Daoy (cell line): ENCODE data around the gene EBNA1BP2. TPM values are rescaled to one million over a fixed set of nuclear protein-coding genes. Genes with fewer than 3 reads are reported as not detected.
"Not testable (repeated sequence)": the region's sequence is repeated elsewhere in the genome, so short reads cannot be mapped to it uniquely, and the experiment has no call there.

Experiments
- DNase-seq: peaks from one replicate; pipeline ENCODE4 v3.0.0-alpha.2; 2015; ENCODE audit warnings: low read depth
- total RNA-seq: library from RNA; depleted of rRNA; stranded (reverse); fragments of >200 nt; shearing (Covaris generic); gene quantifications from 2 replicates; pipeline ENCODE4 v1.2.3, GENCODE V29; 2014

EBNA1BP2 gene
- total RNA-seq, 1 experiment from 2014 or later = 464 TPM

DNA sequence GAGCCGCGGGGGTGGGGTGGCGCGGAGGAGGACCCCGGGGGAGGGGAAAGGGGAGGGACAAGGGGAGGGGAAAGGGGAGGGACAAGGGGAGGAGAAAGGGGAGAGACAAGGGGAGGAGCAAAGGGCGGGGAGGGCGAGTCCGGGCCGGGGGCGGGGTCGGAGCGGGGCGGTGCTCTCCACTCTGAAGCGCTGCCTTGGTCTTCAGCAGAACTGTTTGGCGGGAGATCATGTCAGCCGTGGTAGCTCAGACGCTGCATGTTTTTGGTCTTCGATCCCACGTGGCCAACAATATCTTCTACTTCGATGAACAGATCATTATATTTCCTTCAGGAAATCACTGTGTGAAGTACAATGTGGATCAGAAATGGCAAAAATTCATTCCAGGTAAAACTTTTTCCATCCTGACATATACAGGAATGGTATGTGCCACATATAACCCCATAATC, 460 bp upstream of the EBNA1BP2 start:
- peak; percentile 89 for DNase-seq

- no peak for DNase-seq
Measured at GRCh38 chr1:43171312-43171875, 696 bp downstream of the EBNA1BP2 start.

GRCh38 chr1:43165765-43166164, 6.3 kb downstream of the EBNA1BP2 start:
- DNase-seq = no peak

DNA sequence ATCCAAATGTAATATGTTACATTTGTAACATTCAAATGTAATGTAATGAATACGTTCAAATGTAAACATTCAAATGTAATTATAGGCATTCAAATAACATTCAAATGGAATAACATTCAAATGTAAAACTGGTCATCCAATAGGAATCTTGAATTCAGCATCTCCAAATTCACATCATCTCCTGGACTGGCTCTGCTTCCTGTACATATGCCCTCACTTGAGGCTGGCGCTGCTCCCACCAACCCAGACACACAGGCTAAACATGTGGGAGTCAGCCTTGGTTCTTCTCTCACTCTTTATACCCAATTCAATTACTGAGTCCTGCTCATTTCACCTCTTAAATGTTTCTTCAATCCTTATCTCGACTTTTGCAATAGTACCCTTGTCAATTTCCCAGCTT, 6.9 kb downstream of the EBNA1BP2 start:
- DNase-seq = no peak

DNA sequence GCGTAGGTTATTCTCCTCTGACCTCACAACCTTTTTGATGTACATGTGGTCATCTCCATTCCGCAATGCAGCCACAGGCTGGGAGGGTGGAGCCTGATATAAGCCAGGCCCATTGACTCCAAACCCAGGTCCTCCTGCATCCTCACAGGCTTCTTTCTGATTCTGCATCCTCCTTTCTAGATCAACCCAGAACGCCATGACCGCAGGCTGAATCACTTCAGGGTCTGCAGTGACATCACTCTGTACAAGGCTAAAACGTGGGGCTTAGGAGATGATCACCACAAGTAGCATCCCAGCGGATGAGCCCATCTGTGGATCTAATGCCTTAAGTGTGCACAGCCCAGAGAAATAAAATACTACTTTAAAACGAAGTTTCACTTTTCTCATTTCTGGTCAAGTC, 16.1 kb downstream of the EBNA1BP2 start:
- no peak for DNase-seq

DNA sequence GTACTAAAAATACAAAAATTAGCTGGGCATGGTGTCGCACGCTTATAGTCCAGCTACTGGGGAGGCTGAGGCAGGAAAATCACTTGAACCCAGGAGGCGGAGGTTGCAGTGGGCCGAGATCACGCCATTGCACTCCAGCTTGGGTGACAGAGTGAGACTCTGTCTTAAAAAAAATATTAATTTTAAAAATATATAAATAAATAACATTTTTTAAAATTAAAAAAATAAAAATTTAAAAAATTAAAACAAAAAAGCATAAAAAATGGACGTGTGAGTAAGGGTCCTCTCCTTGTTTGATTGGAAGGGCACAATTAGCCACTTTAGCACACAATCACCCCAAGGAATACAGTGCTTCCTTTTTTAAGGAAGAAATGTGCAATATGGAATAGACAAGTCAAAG, 18.6 kb downstream of the EBNA1BP2 start:
- no peak for DNase-seq

- no peak for DNase-seq
Measured at GRCh38 chr1:43152866-43153265, 19.2 kb downstream of the EBNA1BP2 start.

DNA sequence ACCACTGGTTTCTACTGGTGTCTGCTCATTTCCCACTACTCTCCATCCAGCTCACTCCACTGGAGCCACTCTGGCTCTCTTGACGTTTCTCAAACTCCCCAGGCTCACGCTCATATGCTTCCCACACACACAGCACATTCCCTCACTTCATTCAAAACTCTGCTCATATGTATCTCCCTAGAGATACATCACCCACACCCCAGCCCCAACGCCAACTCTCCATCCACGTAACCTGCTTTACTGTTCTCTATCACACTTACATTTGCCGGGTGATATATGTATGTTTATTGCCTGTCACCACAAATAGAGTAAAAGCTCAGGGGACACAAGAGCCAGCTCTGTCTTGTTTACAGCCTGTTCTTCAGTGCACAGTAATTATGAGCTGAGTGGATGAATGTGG, 22.2 kb downstream of the EBNA1BP2 start:
- DNase-seq = no peak

DNA sequence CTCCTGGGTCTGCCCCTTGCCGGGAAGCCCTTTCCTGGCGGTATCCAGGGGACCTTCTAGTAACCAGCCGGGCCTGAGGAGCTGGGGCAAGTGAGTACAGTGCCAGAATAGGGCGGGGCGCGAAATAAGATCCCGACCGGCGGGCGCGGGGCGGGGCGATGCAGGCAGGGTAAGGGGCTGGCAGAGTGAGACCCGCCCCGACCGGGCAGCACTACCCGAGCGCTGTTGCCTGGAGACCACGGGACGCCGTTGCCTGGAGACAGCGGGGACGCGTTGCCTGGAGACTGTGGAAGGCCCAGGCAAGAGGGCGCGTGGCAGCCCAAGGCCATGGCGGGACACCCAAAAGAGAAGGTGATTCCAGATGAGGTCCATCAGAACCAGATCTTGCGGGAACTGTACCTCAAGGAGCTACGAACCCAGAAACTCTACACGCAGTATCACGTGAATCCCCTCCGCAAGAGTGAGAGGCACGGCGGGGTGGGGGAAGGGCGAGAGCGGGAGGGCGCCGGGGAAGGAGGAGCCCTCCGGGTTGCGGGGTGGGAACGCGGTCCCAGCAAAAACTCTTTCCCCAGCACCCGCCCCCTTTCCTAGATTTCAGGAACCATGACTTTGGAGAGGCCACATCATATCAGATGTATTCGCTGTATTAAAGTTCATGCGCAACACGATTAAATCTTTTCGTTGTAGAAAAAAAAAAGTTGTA, 24.3 kb downstream of the EBNA1BP2 start:
- peak; percentile 88 for DNase-seq

DNA sequence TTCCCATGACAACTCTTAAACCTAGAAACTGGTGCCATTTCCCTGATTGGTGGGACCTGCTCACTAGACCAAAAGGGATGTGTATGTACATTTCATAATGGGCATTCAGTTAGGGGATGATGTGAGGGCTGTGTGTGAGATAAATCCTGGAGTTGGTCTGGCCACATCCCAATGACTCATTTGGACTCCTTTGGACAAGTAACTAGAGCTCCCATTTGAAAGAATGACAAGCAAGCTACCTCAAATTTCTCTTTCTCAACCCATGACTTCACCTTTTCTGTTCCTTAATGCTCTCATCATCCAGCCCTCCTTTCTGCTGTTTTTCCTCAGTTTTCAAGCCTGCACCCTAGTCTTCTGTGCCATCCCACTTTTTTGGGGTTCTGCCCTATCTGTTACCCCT, 27.9 kb downstream of the EBNA1BP2 start:
- DNase-seq = peak; percentile 89

- peak; percentile 47 for DNase-seq
Measured at GRCh38 chr1:43143441-43143888, 28.6 kb downstream of the EBNA1BP2 start.

GRCh38 chr1:43140583-43140982, 31.5 kb downstream of the EBNA1BP2 start:
- DNase-seq = no peak

DNA sequence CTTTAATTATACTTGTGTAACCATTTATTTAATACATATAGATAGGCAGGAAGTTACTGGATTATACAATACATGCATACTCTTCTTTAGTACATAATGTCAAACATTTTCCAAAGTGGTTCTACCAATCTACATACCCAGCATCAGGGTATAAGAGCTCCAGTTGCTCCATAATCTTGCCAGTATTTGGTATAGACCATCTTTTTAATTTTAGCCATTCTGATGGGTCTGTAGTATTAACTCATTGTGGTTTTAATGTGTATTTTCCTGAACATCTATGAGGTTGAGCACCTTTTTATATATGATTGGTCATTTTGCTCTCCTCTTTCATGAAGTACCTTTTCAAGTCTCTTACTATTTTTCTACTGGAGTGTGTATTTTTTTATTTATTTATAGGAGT, 32.1 kb downstream of the EBNA1BP2 start:
- DNase-seq = no peak

DNA sequence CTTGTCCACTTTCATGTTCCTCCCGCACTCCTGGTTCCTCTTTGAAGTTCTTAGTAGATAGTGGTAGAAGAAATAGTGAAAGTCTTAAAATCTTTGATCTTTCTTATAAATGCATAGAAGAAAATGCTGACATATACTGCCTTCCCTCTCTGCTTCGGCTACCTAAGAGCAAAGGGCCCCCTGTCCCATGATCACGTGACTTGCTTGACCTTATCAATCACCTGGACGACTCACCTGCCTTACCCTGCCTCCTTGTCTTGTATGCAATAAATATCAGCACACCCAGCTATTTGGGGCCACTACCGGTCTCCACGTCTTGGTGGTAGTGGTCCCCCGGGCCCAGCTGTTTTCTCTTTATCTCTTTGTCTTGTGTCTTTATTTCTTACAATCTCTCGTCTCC, 32.8 kb downstream of the EBNA1BP2 start:
- not testable (repeated sequence) for DNase-seq

DNA sequence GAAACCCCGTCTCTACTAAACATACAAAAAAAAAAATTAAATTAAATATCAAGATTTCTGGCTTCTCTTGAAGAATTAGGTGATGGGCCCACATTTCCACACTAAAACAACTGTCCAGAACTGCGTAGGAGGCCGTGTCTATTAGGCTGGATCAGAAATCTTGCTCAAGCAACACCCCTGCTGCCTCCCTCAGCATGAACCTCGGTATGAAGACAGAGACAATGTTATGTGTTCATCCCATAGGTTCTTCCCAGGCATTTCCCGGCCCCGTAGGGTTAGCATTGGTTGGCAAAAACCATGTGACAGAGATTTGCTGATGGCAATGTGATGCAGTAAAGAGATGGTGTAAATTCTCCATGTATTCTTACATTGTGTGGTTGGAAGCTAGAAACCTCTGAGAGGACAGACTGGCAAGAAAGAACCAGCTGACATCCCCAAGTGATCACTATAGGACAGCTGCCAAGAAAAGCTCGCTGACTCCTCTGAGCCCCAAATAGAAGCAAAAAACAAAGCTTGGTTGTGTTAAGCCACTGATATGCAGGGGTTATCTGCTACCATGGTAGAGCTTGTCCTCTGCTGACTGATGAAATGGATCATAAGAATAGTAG, 34.5 kb downstream of the EBNA1BP2 start:
- no peak for DNase-seq

DNA sequence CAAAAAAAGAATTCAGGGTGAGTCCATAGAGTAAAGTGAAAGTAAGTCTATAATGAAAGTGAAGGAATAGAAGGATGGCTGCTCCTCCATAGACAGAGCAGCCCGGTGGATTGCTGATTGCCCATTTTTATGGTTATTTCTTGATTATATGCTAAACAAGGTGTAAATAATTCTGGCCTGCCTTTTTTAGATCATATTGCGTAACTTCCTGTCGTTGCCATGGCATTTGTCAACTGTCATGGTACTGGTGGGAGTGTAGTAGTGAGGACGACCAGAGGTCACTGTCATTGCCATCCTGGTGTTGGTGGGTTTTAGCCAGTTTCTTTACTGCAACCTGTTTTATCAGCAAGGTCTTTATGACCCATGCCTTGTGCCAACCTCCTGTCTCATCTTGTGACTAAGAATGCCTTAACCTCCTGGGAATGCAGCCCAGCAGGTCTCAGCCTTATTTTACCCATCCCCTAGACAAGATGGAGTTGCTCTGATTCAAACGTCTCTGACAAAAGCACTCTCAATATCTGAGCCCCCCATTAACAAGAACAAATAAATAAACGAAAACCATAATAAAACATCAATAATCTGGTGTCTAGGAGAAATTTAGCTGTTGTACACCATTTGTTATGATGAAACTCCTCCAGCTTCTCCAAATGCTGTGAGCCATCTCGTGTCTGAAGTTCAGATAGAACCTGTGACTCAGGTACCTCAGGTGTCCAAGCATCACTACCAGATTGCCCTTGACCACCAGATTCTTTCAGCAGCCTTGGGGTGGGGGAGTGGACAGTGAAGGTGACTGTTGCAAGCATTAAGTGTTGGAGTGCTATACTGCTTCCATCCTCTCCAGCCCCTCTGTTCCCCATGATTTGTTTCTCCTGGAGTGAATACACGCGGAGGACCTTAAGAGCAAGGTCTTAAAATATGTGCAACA, 36.0 kb downstream of the EBNA1BP2 start:
- no peak for DNase-seq

DNA sequence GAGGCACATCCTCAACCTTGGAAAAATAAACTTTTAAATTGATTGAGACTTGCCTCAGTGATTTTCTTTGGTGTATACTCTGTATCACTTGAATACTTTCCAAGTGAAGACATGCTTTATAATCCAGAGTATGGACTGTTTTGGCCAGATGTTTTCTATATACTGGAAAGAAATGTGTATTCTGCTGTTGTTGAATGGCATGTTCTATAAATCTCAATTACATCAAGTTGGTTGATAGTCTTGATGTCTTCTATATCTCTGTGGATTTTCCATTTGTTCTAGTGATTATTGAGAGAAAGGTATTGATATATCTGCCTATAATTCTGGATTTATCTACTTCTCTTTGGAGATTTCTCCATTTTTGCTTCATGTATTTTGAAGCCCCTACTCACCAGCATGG, 37.5 kb downstream of the EBNA1BP2 start:
- DNase-seq = no peak

DNA sequence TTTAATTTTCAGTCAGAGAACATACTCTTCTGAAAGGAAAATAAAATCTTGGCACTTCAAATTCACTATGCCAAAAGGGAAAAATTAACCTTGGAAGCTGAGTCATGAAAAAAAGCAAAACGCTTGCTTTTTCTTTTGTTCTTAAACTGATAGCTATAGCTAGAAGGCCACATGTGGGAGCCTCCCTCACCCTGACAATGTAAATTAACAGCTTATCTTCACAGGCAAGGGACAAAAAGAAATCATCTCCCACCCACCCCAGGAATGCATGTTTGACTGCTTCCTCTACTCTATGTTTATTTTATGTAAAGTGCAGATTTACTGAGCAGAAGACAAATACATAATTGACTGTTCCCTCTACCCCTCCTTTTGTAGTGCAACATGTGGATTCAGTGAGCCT, 38.0 kb downstream of the EBNA1BP2 start:
- DNase-seq = no peak

GRCh38 chr1:43129426-43129825, 42.7 kb downstream of the EBNA1BP2 start:
- DNase-seq = no peak

- DNase-seq = no peak
Measured at GRCh38 chr1:43128816-43129215, 43.3 kb downstream of the EBNA1BP2 start.

DNA sequence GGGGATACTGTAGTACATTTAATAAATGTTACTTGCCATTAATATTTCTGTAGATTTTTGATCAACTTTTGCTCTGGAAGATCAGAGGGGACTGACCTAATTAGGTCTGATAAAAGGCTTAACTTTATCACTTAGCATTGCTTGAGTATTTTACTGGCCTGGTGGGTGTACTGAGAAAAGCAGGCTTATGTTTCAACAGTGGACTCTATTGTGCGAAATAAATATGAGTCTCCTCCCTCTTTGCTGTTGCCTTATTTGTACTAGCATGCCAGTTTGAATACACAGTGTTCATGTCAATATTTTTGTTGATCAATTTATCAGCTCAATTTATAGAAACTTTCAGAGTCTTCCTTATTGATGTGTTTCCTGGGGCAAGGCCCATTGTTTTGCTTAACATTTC, 49.1 kb downstream of the EBNA1BP2 start:
- DNase-seq = no peak

GRCh38 chr1:43121256-43121900, 50.7 kb downstream of the EBNA1BP2 start:
- no peak for DNase-seq
